ENCODE results near the gene NAXE.
"Not testable (repeated sequence)": the region's sequence is repeated elsewhere in the genome, so short reads cannot be mapped to it uniquely, and the experiment has no call there.

NAXE gene

GRCh38 chr1:156594190-156594589 lies 2.6 kb downstream of the NAXE start:
- DNase-seq: no peak

- no peak for DNase-seq
These were observed 3.4 kb downstream of the NAXE start for GRCh38 chr1:156595016-156595415.

GRCh38 chr1:156596426-156596825 lies 4.8 kb downstream of the NAXE start:
- no peak for DNase-seq

GRCh38 chr1:156598125-156598524 lies 6.5 kb downstream of the NAXE start:
- no peak for DNase-seq

GRCh38 chr1:156598731-156599432 lies 7.3 kb downstream of the NAXE start:
- no peak for DNase-seq

GRCh38 chr1:156599811-156600210 lies 8.2 kb downstream of the NAXE start:
- no peak for DNase-seq

- DNase-seq: no peak
These were observed 9.2 kb downstream of the NAXE start for GRCh38 chr1:156600733-156601121.

- peak; percentile 62 for DNase-seq
These were observed 9.7 kb downstream of the NAXE start, which contains the start of gene GPATCH4 for GRCh38 chr1:156601122-156601830. Gene GPATCH4 (minus strand): TSS chr1:156601479.

GRCh38 chr1:156601892-156602291 lies 10.3 kb downstream of the NAXE start:
- DNase-seq: no peak

- DNase-seq: no peak
These were observed 11.0 kb downstream of the NAXE start for GRCh38 chr1:156602557-156602993.

GRCh38 chr1:156607344-156607743 lies 15.8 kb downstream of the NAXE start:
- not testable (repeated sequence) for DNase-seq

- DNase-seq: peak; percentile 29
These were observed 16.6 kb downstream of the NAXE start for GRCh38 chr1:156608036-156608674.

- peak; percentile 37 for DNase-seq
These were observed 17.4 kb downstream of the NAXE start for GRCh38 chr1:156608981-156609380.

- not testable (repeated sequence) for DNase-seq
These were observed 18.5 kb downstream of the NAXE start for GRCh38 chr1:156610072-156610471.

GRCh38 chr1:156612666-156613065 lies 21.1 kb downstream of the NAXE start:
- no peak for DNase-seq

- no peak for DNase-seq
These were observed 24.4 kb downstream of the NAXE start for GRCh38 chr1:156615946-156616345.

GRCh38 chr1:156616463-156616862 lies 24.9 kb downstream of the NAXE start:
- no peak for DNase-seq

- no peak for DNase-seq
These were observed 27.4 kb downstream of the NAXE start, which contains the start of gene HAPLN2 for GRCh38 chr1:156618853-156619581. Gene HAPLN2 (plus strand): TSS chr1:156619415. CDS start chr1:156623491, 4,076 bp downstream.

- DNase-seq: no peak
These were observed 28.0 kb downstream of the NAXE start for GRCh38 chr1:156619582-156619955.

GRCh38 chr1:156622581-156623297 lies 31.2 kb downstream of the NAXE start:
- no peak for DNase-seq

GRCh38 chr1:156623946-156624813 lies 32.6 kb downstream of the NAXE start:
- no peak for DNase-seq

All from activated CD4-positive, alpha-beta T cell treated with anti-CD3 and anti-CD28 coated beads for 1 hour (primary cell).